BE2C (cell line): Measurements from ENCODE around the gene BAD.

Experiments
- DNase-seq: peaks from one replicate; pipeline ENCODE4 v3.0.0-alpha.2; 2020
- H3K27me3 ChIP-seq: fragments of 250-450 bp; sonication (Bioruptor Pico); 2 replicates; pipeline ENCODE4 v1.5.1; 2020; ENCODE audit warnings: mild to moderate bottlenecking
- H3K36me3 ChIP-seq: fragments of 250-450 bp; sonication (Bioruptor Pico); 2 replicates; pipeline ENCODE4 v1.5.1; 2020; ENCODE audit warnings: mild to moderate bottlenecking
- H3K4me1 ChIP-seq: fragments of 250-450 bp; sonication (Bioruptor Pico); 2 replicates; pipeline ENCODE4 v1.5.1; 2020
- H3K4me3 ChIP-seq: 2 replicates; pipeline ENCODE4 v1.5.1; 2011; ENCODE audit warnings: low read depth, low read length
- H3K9me3 ChIP-seq: fragments of 250-450 bp; sonication (Bioruptor Pico); 2 replicates; pipeline ENCODE4 v1.5.1; 2020
- CTCF ChIP-seq: IDR thresholded peaks from 2 replicates; pipeline ENCODE4 v1.5.1; 2012; ENCODE audit warnings: mild to moderate bottlenecking, low read depth, low read length

BAD gene

GRCh38 chr11:64251753-64252002 is 32.8 kb downstream of the BAD start:
- no peaks in the 10 kb centered on the region for H3K9me3 ChIP-seq
- no peaks in the 10 kb centered on the region; the same call in 1 of the 2 replicates for H3K4me1 ChIP-seq
- DNase-seq, result no peak
- H3K36me3 ChIP-seq, result no peaks in the 10 kb centered on the region
- peak overlapping the region; percentile 70 for H3K4me3 ChIP-seq
- no peak for TF ChIP-seq CTCF
- H3K27me3 ChIP-seq, result no peaks in the 10 kb centered on the region

- Histone ChIP-seq H3K27me3 (no peaks in the 10 kb centered on the region), H3K9me3 (no peaks in the 10 kb centered on the region), H3K4me1 (no peaks in the 10 kb centered on the region; the same call in 1 of the 2 replicates), H3K4me3 (peak within 1 kb of the TSS; percentile 70), H3K36me3 (no peaks in the 10 kb centered on the region)
- TF ChIP-seq CTCF, result peak; percentile 32; the same call in 1 of the 2 replicates
- DNase-seq, result peak; percentile 55
Observed at GRCh38 chr11:64251016-64251752, 33.3 kb downstream of the BAD start, which contains the start of gene PLCB3. TSS of gene PLCB3 (plus strand) at chr11:64251530. CDS start at chr11:64251650, 120 bp downstream.

GRCh38 chr11:64250415-64251015 is 34.0 kb downstream of the BAD start:
- no peaks in the 10 kb centered on the region for H3K27me3 ChIP-seq
- peak overlapping the region; percentile 49 for H3K4me3 ChIP-seq
- no peaks in the 10 kb centered on the region; the same call in 1 of the 2 replicates for H3K4me1 ChIP-seq
- no peak for DNase-seq
- TF ChIP-seq CTCF, result no peak
- no peaks in the 10 kb centered on the region for H3K36me3 ChIP-seq
- no peaks in the 10 kb centered on the region for H3K9me3 ChIP-seq

GRCh38 chr11:64249563-64250414 is 34.7 kb downstream of the BAD start:
- Histone ChIP-seq H3K36me3 (no peaks in the 10 kb centered on the region), H3K27me3 (no peaks in the 10 kb centered on the region), H3K4me3 (no peak overlapping the region), H3K4me1 (no peaks in the 10 kb centered on the region; the same call in 1 of the 2 replicates), H3K9me3 (no peaks in the 10 kb centered on the region)
- no peak for TF ChIP-seq CTCF
- DNase-seq, result no peak

- Histone ChIP-seq H3K9me3 (no peaks in the 10 kb centered on the region), H3K4me1 (no peaks in the 10 kb centered on the region; the same call in 1 of the 2 replicates), H3K27me3 (no peaks in the 10 kb centered on the region), H3K36me3 (no peaks in the 10 kb centered on the region), H3K4me3 (no peak overlapping the region)
- no peak for TF ChIP-seq CTCF
- no peak for DNase-seq
Observed at GRCh38 chr11:64249038-64249437, 35.4 kb downstream of the BAD start.
